GM12878 (cell line): ENCODE results near the gene GNAT3. TPM values are rescaled to one million over a fixed set of nuclear protein-coding genes. Genes with fewer than 3 reads are reported as not detected.
A peak's percentile ranks its signal among the peaks of the same experiment; 100 is the strongest.

ENCODE experiments used
- ATAC-seq: fragments of 200-7000 bp; cut with Tn5 transposase; 3 replicates; pipeline ENCODE4 v1.9.1; 2020; ENCODE audit warnings: mild to moderate bottlenecking, moderate library complexity
- BruUV-seq: library from RNA; stranded (reverse); fragments of 400-500 nt; replicated peaks from 2 replicates; lab custom pipeline; 2021; lab: Mats Ljungman, UMichigan
- CTCF ChIA-PET: fragments of 300-600 bp; sonication (Branson Sonifier 250); formaldehyde crosslinking; extraction: SDS; loops from one replicate; lab custom pipeline; 2021; ENCODE audit warnings: inconsistent platforms; lab: Yijun Ruan, JAX
- POLR2A ChIA-PET: fragments of 350-600 bp; formaldehyde crosslinking; extraction: SDS; loops from one replicate; lab custom pipeline; 2021; ENCODE audit warnings: inconsistent platforms; lab: Charles Lee
- RAD21 ChIA-PET: fragments of 300-600 bp; sonication (Branson Sonifier 250); formaldehyde crosslinking; loops from one replicate; lab custom pipeline; 2023; ENCODE audit warnings: antibody characterized with exemption; ENCODE audit not compliant: unreplicated experiment; lab: Charles Lee
- SMC1A ChIA-PET: fragments of 300-600 bp; sonication (Branson Sonifier 250); formaldehyde crosslinking; loops from one replicate; lab custom pipeline; 2023; ENCODE audit not compliant: unreplicated experiment, uncharacterized antibody; lab: Charles Lee
- DNase-seq: peaks from one replicate; pipeline ENCODE4 v3.0.0-alpha.2; 2011; ENCODE audit warnings: low read depth, low spot score
- FAIRE-seq: peaks from 3 replicates; lab custom pipeline; 2011; peaks lifted over from hg19 to GRCh38; lab: Jason Lieb, UNC
- H2AFZ ChIP-seq: 2 replicates; pipeline ENCODE4 v1.6.0; 2011; ENCODE audit warnings: low read depth, low read length, control low read depth; ENCODE audit not compliant: control insufficient read depth
- H3K27ac ChIP-seq: 2 replicates; pipeline ENCODE4 v1.5.1; 2011; ENCODE audit warnings: control low read depth; ENCODE audit not compliant: control insufficient read depth, insufficient read depth
- H3K27me3 ChIP-seq, 2 experiments: replicated peaks in 1 of 2; 2 replicates each; pipeline versions ENCODE4 v1.6.0 to v1.6.1; 2011; ENCODE audit warnings: low read length in 1 of 2; ENCODE audit not compliant: control insufficient read depth in 2 of 2, insufficient read depth in 2 of 2
- H3K36me3 ChIP-seq, 2 experiments: 2 replicates each; pipeline ENCODE4 v1.5.1; 2011; ENCODE audit warnings: low read length in 1 of 2; ENCODE audit not compliant: control insufficient read depth in 2 of 2, insufficient read depth in 2 of 2
- H3K4me1 ChIP-seq: 2 replicates; pipeline ENCODE4 v1.6.1; 2011; ENCODE audit warnings: mild to moderate bottlenecking, low read length, moderate library complexity, mixed read lengths; ENCODE audit not compliant: control insufficient read depth, insufficient read depth
- H3K4me2 ChIP-seq: 2 replicates; pipeline ENCODE4 v1.6.0; 2011; ENCODE audit warnings: control low read depth; ENCODE audit not compliant: control insufficient read depth, insufficient read depth
- H3K4me3 ChIP-seq: fragments of 200-600 bp; sonication (generic); 2 replicates; pipeline ENCODE4 v1.5.1; 2016
- H3K79me2 ChIP-seq: 2 replicates; pipeline ENCODE4 v1.6.0; 2011; ENCODE audit warnings: low read length; ENCODE audit not compliant: control insufficient read depth, insufficient read depth
- H3K9ac ChIP-seq: 2 replicates; pipeline ENCODE4 v1.8.0; 2011; ENCODE audit warnings: low read length, control low read depth, mixed read lengths; ENCODE audit not compliant: control insufficient read depth, insufficient read depth
- H3K9me3 ChIP-seq: replicated peaks from 3 replicates; pipeline ENCODE4 v1.5.1; 2011; ENCODE audit warnings: mild to moderate bottlenecking, low read length; ENCODE audit not compliant: control insufficient read depth, insufficient read depth
- H4K20me1 ChIP-seq: 2 replicates; pipeline ENCODE4 v1.6.0; 2011; ENCODE audit not compliant: control insufficient read depth, insufficient read depth
- POU2F2 ChIP-seq: IDR thresholded peaks from 3 replicates; pipeline ENCODE4 v1.6.1; 2011; ENCODE audit warnings: low read depth, mild to moderate bottlenecking, low read length, borderline replicate concordance
- RUNX3 ChIP-seq: IDR thresholded peaks from 2 replicates; pipeline ENCODE4 v1.6.1; 2012; ENCODE audit warnings: low read length, inconsistent platforms
- ZZZ3 ChIP-seq: IDR thresholded peaks from 2 replicates; pipeline ENCODE4 v1.6.1; 2011; ENCODE audit warnings: low read depth; ENCODE audit not compliant: control insufficient read depth, insufficient read length
- WGBS: methylation state at CpG from one replicate; pipeline ENCODE4 v1.1.6; 2016; ENCODE audit warnings: low lambda C conversion rate; ENCODE audit not compliant: insufficient replicate concordance, insufficient coverage; ENCODE audit errors: missing lambda C conversion rate; 5-methylcytosine and 5-hydroxymethylcytosine counted together
- in situ Hi-C: fragments of 300-500 bp; cut with MboI; formaldehyde crosslinking; loops from 9 replicates; pipeline ENCODE4 v1.14.3; 2018; ENCODE audit warnings: mixed read lengths
- intact Hi-C: fragments of 100-400 bp; cut with micrococcal nuclease; formaldehyde crosslinking; loops from one replicate; pipeline ENCODE4 v1.14.2; 2022; ENCODE audit not compliant: unreplicated experiment
- polyA plus RNA-seq, 11 experiments: library from polyadenylated mRNA; depleted of rRNA in 4 of 11; unstranded in 6 of 11; stranded (reverse) in 5 of 11; fragments of >200 nt; fragmentation: Nextera tagmentation in 4 of 11; fragmentation: Illumina TruSeq in 1 of 11; extraction: Ambion mirVana in 4 of 11; extraction: Trizol in 1 of 11; gene quantifications; 1 replicate in 1 of 11; 2 replicates in 10 of 11; pipeline versions ENCODE4 v1.2.1 to v1.2.3, GENCODE V29; 2011 to 2016; ENCODE audit warnings: inconsistent platforms in 2 of 11, missing spikeins in 2 of 11, low read depth in 1 of 11
- total RNA-seq, 4 experiments: library from RNA; depleted of rRNA in 3 of 4; stranded (reverse); fragments of >200 nt in 3 of 4; fragmentation: Illumina TruSeq in 1 of 4; extraction: Trizol in 1 of 4; gene quantifications; 2 replicates each; pipeline versions ENCODE4 v1.2.1 to v1.2.3, GENCODE V29; 2013 to 2021
- TF ChIP-seq, protein P1 (sequence below): IDR thresholded peaks from 2 replicates; pipeline ENCODE4 v1.6.1; 2011; ENCODE audit warnings: mild to moderate bottlenecking, low read depth, low read length, moderate library complexity; ENCODE audit not compliant: insufficient replicate concordance

Gene GNAT3
- total and polyA plus RNA-seq, 10 of the 15 experiments (the other 5 are each of a cell fraction or from before 2014, with no cell fraction given): 1.7 to 8.3 (median 5.8) TPM; not detected in 1

DNA sequence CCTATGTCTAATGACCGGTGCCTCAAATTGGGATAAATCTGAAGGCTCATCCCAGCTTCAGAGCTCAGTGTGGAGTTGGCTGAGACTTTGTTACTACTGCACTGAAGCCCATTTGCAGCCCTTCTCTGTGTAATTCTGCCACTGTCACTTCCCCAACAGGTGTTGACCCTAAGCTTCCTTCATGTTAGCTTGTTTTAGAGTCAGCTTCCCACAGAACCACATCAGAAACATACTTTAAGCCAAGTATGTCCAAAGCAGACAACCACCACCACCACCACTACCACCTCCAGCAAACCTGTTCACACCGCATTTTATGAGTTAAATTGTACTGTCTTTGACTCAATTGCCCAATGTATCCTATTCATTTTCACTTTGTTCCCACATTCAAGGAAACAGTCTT is 25.2 kb upstream of the GNAT3 start:
- TF ChIP-seq ZZZ3: no peak
- peak; percentile 26; the same call in 1 of the 2 replicates for TF ChIP-seq RUNX3
- TF ChIP-seq, protein P1, sequence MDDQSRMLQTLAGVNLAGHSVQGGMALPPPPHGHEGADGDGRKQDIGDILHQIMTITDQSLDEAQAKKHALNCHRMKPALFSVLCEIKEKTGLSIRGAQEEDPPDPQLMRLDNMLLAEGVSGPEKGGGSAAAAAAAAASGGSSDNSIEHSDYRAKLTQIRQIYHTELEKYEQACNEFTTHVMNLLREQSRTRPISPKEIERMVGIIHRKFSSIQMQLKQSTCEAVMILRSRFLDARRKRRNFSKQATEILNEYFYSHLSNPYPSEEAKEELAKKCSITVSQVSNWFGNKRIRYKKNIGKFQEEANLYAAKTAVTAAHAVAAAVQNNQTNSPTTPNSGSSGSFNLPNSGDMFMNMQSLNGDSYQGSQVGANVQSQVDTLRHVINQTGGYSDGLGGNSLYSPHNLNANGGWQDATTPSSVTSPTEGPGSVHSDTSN: no peak
- intact Hi-C loops: no loop called here
- H3K27ac ChIP-seq: no peak overlapping the region
- WGBS: 13% methylated on average over 2 of the region's 2 CpGs
- no peaks in the 10 kb centered on the region for H3K4me1 ChIP-seq
- RAD21 ChIA-PET: no interaction called here
- in situ Hi-C loops: no loop called here
- no peak overlapping the region for H3K4me3 ChIP-seq
- FAIRE-seq (no peak), DNase-seq (no peak), ATAC-seq (no peak)
- CTCF ChIA-PET: no interaction called here
- H3K79me2 ChIP-seq: no peaks in the 10 kb centered on the region
- SMC1A ChIA-PET: no interaction called here
- no peaks in the 10 kb centered on the region for H4K20me1 ChIP-seq
- H3K4me2 ChIP-seq: no peak overlapping the region
- H2AFZ ChIP-seq: no peak overlapping the region
- BruUV-seq: no TSS peak
- no peaks in the 10 kb centered on the region for H3K27me3 ChIP-seq
- H3K36me3 ChIP-seq: no peaks in the 10 kb centered on the region
- no peaks in the 10 kb centered on the region for H3K9me3 ChIP-seq
- H3K9ac ChIP-seq: no peak overlapping the region
- POLR2A ChIA-PET: no interaction called here

DNA sequence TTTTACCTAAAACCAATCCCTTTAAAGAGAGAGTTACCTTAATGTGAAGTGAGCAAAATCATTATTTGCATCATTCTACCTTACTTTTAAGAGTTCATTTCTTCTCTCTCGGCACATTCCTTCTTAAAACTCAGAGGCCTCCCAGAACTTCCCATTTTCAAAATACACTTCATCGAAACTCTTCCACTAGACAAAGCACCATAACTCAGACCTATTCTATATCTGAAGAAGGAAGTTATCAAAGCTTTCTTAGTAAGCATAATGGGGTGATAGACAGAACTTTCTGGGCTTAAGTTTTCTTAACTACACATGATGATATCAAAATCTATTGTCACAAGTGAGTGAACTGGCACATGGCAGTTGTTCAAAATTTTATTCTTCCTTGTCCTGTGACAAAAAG is 24.6 kb upstream of the GNAT3 start:
- in situ Hi-C loops: no loop called here
- no peak overlapping the region for H2AFZ ChIP-seq
- ATAC-seq: no peak
- H3K4me2 ChIP-seq: no peak overlapping the region
- no peak overlapping the region for H3K27ac ChIP-seq
- WGBS: 24% methylated on average over 2 of the region's 2 CpGs
- H3K79me2 ChIP-seq: no peaks in the 10 kb centered on the region
- intact Hi-C loops: no loop called here
- H3K4me1 ChIP-seq: no peaks in the 10 kb centered on the region
- no peak for TF ChIP-seq POU2F2
- POLR2A ChIA-PET: no interaction called here
- no peak for DNase-seq
- H3K27me3 ChIP-seq: no peaks in the 10 kb centered on the region
- no peaks in the 10 kb centered on the region for H4K20me1 ChIP-seq
- H3K9ac ChIP-seq: no peak overlapping the region
- no TSS peak for BruUV-seq
- no peaks in the 10 kb centered on the region for H3K36me3 ChIP-seq
- H3K4me3 ChIP-seq: no peak overlapping the region
- SMC1A ChIA-PET: no interaction called here
- RAD21 ChIA-PET: no interaction called here
- CTCF ChIA-PET: no interaction called here
- H3K9me3 ChIP-seq: no peaks in the 10 kb centered on the region
- FAIRE-seq: no peak
